HFFc6 (cell line): ENCODE measurements around the gene TMEM212. TPM values are rescaled to one million over a fixed set of nuclear protein-coding genes. Genes with fewer than 3 reads are reported as not detected.

ENCODE experiments used
- DNase-seq: peaks from one replicate; pipeline ENCODE4 v3.0.0-alpha.2; 2018
- H3K27ac Mint-ChIP-seq: 2 replicates; pipeline ENCODE4 v1.8.0; 2020; ENCODE audit warnings: mild to moderate bottlenecking, mixed read lengths
- H3K27me3 Mint-ChIP-seq: 2 replicates; pipeline ENCODE4 v1.8.0; 2021; ENCODE audit warnings: mild to moderate bottlenecking, moderate library complexity, mixed read lengths; ENCODE audit not compliant: insufficient read depth
- H3K36me3 Mint-ChIP-seq: 2 replicates; pipeline ENCODE4 v1.8.0; 2021; ENCODE audit warnings: low read depth, mixed read lengths
- H3K4me1 Mint-ChIP-seq: 2 replicates; pipeline ENCODE4 v1.8.0; 2020; ENCODE audit warnings: low read depth, mixed read lengths
- H3K4me3 Mint-ChIP-seq: 2 replicates; pipeline ENCODE4 v1.8.0; 2020; ENCODE audit warnings: mild to moderate bottlenecking, moderate library complexity, mixed read lengths
- H3K9me3 Mint-ChIP-seq: 2 replicates; pipeline ENCODE4 v1.8.0; 2020; ENCODE audit warnings: mild to moderate bottlenecking, mixed read lengths
- total RNA-seq, 6 experiments: library from RNA; stranded (reverse); fragmentation: NEBNext Ultra II Directional; extraction: Animal tissue kit (Norgen Biotek cat#: 25700); gene quantifications; 2 replicates in 1 of 6; 3 replicates in 5 of 6; pipeline ENCODE4 v1.2.3, GENCODE V29; 2021
- TF ChIP-seq, protein P1 (sequence below): fragments of 200-600 bp; sonication (generic); IDR thresholded peaks from 2 replicates; pipeline ENCODE4 v1.5.0; 2021; ENCODE audit warnings: antibody characterized with exemption, mild to moderate bottlenecking

Gene TMEM212
- total RNA-seq, 6 experiments from 2014 or later, result not detected

DNA sequence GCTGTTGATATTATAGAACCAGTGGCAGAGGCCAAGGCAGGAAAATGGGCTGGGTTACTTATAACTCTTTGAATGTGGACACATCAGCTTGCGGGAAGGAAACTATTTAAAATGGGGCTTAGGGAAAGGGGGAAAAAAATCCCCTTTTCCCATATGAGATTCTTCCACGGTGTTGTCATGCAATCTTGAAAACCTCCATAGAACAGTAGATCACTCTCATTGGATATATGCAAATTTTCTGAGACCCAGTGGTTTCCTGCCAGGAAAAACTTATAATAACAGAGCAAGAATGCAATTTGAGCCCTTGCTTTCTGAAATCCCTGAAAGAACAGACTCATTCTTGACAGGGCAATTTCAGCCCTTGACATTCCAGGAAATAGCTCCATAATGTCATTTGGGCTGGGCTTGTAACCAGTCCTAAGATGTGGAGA, 31.1 kb downstream of the TMEM212 start:
- Mint-ChIP-seq H3K9me3 (no peaks in the 10 kb centered on the region), H3K4me3 (peak overlapping the region; percentile 70), H3K4me1 (peaks cover 70% of the 10 kb centered on the region)

DNA sequence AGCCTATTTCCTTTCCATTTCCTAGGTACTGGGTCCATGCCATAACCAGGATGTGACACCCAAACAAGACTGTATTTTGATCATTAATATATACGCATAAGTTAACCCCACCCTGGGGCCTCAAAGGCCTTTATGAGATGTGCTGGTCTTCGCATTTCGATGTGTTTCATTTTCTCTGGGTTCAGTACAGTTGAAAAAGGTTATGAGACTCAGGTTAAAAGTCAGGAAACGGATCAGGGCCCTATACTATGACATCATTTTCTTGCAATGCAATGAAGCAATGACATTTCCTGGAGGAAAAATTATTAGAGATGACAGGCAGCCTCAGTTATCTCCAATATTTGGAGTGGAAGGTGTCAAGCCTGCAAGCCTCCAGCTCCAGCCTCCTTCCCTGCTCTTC, 31.7 kb downstream of the TMEM212 start:
- no peak for DNase-seq
- Mint-ChIP-seq H3K27ac (peak overlapping the region; percentile 84), H3K9me3 (no peaks in the 10 kb centered on the region), H3K4me1 (peaks cover 72% of the 10 kb centered on the region), H3K4me3 (peak overlapping the region; percentile 74), H3K27me3 (no peaks in the 10 kb centered on the region), H3K36me3 (no peaks in the 10 kb centered on the region)
- TF ChIP-seq, protein P1, sequence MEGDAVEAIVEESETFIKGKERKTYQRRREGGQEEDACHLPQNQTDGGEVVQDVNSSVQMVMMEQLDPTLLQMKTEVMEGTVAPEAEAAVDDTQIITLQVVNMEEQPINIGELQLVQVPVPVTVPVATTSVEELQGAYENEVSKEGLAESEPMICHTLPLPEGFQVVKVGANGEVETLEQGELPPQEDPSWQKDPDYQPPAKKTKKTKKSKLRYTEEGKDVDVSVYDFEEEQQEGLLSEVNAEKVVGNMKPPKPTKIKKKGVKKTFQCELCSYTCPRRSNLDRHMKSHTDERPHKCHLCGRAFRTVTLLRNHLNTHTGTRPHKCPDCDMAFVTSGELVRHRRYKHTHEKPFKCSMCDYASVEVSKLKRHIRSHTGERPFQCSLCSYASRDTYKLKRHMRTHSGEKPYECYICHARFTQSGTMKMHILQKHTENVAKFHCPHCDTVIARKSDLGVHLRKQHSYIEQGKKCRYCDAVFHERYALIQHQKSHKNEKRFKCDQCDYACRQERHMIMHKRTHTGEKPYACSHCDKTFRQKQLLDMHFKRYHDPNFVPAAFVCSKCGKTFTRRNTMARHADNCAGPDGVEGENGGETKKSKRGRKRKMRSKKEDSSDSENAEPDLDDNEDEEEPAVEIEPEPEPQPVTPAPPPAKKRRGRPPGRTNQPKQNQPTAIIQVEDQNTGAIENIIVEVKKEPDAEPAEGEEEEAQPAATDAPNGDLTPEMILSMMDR, result no peak

More for the DNA sequence above, 31.1 kb downstream of the TMEM212 start:
- DNase-seq, result peak; percentile 96
- Mint-ChIP-seq H3K27ac (peak overlapping the region; percentile 84), H3K36me3 (no peaks in the 10 kb centered on the region), H3K27me3 (no peaks in the 10 kb centered on the region)
- TF ChIP-seq, protein P1, result no peak

DNA sequence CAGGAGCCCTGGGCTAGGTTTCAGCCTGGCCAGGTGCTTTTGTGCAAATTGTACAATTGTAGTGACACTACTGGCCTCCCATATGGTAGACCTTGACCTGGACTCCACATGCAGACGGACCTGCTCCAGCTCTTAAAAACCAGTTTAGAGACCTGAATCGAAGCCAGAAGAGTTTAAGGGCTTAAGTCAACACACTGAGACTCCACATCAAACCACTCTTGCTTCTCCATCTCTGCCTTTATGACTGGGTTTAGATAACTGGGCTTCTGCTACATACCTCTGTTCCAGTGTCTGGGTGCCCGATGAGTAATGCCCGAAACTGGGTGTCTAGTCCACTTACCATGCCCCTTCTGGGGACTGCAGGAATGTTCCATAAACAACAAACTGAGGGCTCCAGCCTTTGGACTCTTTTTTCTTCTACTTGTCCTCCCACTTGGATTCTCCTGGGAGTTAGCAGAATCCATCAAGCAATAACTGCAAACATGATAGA, 32.8 kb downstream of the TMEM212 start:
- H3K27ac Mint-ChIP-seq, result peak overlapping the region; percentile 84
- peak; percentile 70 for DNase-seq

DNA sequence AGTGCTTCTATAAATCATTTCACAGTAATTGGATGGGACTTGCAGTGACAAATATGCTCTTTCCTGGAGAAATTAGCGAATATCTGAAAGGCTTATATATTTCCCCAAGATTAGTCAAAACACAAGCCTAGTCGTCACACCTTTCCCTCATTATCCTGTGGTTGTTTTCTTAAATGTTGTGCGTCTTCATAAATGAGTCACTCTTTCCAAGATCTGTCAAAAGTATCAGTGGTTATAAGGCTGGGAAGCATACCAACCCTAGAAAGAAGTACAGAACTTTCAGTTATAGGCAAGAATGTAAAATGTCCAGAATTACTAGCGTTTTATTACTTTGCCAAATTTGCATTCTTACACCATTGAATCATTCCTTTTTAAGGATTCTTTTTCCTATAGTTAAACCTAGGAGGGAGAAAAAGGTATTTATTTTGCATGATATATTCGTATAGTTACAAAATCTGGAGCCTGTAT, 33.6 kb downstream of the TMEM212 start:
- Mint-ChIP-seq H3K4me1 (peaks cover 70% of the 10 kb centered on the region), H3K4me3 (peak overlapping the region; percentile 74), H3K9me3 (no peaks in the 10 kb centered on the region), H3K36me3 (no peaks in the 10 kb centered on the region), H3K27ac (peak overlapping the region; percentile 84), H3K27me3 (no peaks in the 10 kb centered on the region)
- peak; percentile 91 for DNase-seq
- TF ChIP-seq, protein P1, result no peak

More for the DNA sequence above, 32.8 kb downstream of the TMEM212 start:
- H3K27me3 Mint-ChIP-seq, result no peaks in the 10 kb centered on the region
- TF ChIP-seq, protein P1, result no peak
- peak overlapping the region; percentile 74 for H3K4me3 Mint-ChIP-seq
- no peaks in the 10 kb centered on the region for H3K9me3 Mint-ChIP-seq
- peaks cover 72% of the 10 kb centered on the region for H3K4me1 Mint-ChIP-seq
- H3K36me3 Mint-ChIP-seq, result no peaks in the 10 kb centered on the region

DNA sequence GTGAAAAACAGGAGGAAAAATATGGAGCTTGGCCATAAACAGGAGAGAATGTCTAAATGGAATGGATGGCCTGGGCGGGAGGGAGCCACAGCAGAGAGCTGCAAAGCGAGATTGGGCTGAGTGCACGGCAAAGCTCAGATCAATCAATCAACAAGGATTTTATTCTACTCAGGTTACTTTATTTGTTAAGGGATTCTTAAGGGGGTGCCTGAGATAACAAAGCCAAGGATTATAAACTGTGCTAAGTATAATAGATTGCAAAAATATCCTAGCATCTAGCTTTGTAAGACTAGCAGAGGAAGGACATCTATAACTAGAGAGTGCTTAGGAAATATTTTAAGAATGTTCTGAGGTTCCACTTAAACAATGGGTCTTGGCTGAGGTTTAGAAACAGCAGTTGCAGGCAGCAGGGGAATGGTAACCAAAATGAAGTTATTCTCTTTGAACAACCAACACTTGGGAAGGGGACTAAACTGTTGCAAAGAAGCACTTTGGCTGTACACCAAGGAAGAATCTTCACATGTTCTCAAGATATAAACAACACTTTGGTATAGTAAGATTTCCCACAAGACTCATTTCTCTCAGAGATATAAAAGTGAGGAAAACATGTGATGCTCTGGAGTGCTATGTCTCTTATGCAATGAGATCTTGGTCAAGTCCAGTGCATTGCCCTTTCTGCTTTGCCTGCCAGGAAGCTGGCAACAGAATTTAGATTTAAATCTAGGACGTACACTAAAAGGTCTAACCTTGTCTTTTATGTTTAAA, 35.5 kb downstream of the TMEM212 start:
- H3K4me1 Mint-ChIP-seq, result peaks cover 52% of the 10 kb centered on the region
- DNase-seq, result no peak

More for the DNA sequence above, 35.5 kb downstream of the TMEM212 start:
- TF ChIP-seq, protein P1, result no peak
- Mint-ChIP-seq H3K4me3 (no peak overlapping the region), H3K9me3 (no peaks in the 10 kb centered on the region), H3K27ac (no peak overlapping the region), H3K27me3 (no peaks in the 10 kb centered on the region), H3K36me3 (no peaks in the 10 kb centered on the region)
